Measurements from ENCODE around the gene SPATC1L.
"Not testable (repeated sequence)": the region's sequence is repeated elsewhere in the genome, so short reads cannot be mapped to it uniquely, and the experiment has no call there.

The SPATC1L gene

DNA sequence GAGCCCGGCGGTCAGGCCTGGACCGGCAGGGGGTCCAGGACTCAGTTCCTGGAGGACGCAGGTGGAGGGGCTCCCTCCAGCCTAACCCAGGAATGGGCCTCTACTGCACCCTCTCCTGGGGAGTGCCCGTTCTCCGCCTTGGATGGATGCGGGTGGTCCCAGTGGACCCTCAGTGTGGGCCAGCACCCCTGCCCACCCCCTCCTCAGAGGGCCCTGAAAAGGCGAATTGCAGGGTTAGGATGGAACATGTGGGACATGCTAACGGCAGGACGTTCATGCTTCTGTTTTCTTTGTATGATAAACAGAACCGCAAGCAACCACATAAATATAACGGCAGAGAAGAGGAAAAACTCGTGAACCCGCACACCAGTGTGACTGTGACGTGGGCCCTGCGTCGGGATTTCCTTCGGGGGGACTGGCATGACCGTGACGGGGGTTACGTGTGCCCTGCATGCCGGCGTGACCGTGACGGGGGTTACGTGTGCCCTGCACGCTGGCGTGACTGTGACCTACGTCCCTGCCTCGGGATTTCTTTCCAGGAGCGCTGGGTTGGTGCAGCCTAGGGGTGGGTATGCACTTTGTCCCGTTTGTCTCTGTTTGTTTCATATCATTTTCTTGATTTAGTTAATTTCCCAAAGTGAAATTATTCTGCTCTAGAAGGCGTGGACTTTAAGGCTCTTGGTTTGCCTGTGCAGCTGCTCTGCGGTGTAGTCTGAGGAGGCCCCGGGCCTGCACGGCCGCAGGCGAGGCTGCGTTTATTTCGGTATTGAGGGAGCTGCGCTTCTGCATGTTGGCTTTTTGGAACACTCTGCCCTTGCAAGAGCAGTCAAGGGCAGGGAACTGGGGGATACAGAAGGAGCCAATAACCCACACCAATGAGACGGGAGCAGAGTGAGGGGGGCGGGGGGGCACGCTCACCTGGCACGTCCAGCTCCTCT lies 32.0 kb downstream of the SPATC1L start:
- Histone ChIP-seq H3K36me3 (ENCODE audit: control insufficient read depth, insufficient read depth, low read length) (peaks cover 4% of the 10 kb centered on the region; the same call in 1 of the 2 replicates), H3K9ac (ENCODE audit: low read length) (no peak overlapping the region)

DNA sequence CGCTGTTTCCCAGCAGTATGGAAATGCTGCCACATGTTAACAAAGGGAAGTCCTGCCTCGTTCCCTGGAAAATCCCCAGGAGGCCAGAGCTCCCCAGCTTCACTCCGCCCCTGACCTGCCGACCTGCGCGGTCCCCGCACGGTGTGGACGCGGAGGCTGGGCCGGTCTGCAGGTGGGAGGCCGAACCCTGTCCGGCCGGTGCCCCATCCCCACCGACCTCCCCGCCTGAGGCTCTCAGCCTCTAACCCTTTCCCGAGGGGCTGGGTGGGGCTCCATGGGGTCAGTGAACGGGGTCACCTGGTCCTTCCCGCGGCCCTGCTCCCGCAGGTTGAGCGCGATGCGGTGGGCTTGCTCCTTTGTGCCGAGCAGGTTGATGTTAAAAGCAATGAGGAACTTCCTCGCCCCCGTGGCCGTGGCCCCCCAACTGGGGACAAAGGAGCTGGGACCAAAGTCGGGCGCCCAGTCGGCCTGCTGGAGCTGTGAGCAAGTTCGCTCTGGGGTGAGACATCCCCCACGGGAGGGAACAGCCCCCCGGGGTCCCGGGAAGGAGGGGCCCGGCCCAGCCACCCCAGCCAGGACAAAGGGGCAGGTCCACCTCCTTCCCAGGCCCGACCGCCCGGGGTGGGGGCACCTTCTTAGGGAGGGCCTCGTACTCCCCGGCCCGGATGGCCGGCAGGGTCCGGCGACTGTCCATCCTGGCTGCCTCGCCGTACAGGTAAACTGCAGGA lies 32.8 kb downstream of the SPATC1L start:
- peaks cover 4% of the 10 kb centered on the region; the same call in 1 of the 2 replicates for H3K36me3 ChIP-seq (ENCODE audit: control insufficient read depth, insufficient read depth, low read length)
- no peak overlapping the region for H3K4me3 ChIP-seq (ENCODE audit: low read depth, low read length)
- no peaks in the 10 kb centered on the region for H3K27me3 ChIP-seq (ENCODE audit: control insufficient read depth, insufficient read depth, low read length)
- peaks cover 14% of the 10 kb centered on the region for H3K4me1 ChIP-seq (ENCODE audit: control insufficient read depth, insufficient read depth, low read length)
- no peaks in the 10 kb centered on the region for H3K9me3 ChIP-seq (ENCODE audit: control insufficient read depth, insufficient read depth, low read depth, low read length)
- H3K27ac ChIP-seq (ENCODE audit: low read depth, low read length) = no peak overlapping the region
- H3K9ac ChIP-seq (ENCODE audit: low read length) = no peak overlapping the region

More for the DNA sequence above, 32.0 kb downstream of the SPATC1L start:
- Histone ChIP-seq H3K9me3 (ENCODE audit: control insufficient read depth, insufficient read depth, low read depth, low read length) (no peaks in the 10 kb centered on the region), H3K4me3 (ENCODE audit: low read depth, low read length) (no peak overlapping the region), H3K4me1 (ENCODE audit: control insufficient read depth, insufficient read depth, low read length) (peaks cover 14% of the 10 kb centered on the region), H3K27me3 (ENCODE audit: control insufficient read depth, insufficient read depth, low read length) (no peaks in the 10 kb centered on the region), H3K27ac (ENCODE audit: low read depth, low read length) (0 out of 2 replicates have a peak overlapping the region, but pooled peaks have one; percentile 39)

DNA sequence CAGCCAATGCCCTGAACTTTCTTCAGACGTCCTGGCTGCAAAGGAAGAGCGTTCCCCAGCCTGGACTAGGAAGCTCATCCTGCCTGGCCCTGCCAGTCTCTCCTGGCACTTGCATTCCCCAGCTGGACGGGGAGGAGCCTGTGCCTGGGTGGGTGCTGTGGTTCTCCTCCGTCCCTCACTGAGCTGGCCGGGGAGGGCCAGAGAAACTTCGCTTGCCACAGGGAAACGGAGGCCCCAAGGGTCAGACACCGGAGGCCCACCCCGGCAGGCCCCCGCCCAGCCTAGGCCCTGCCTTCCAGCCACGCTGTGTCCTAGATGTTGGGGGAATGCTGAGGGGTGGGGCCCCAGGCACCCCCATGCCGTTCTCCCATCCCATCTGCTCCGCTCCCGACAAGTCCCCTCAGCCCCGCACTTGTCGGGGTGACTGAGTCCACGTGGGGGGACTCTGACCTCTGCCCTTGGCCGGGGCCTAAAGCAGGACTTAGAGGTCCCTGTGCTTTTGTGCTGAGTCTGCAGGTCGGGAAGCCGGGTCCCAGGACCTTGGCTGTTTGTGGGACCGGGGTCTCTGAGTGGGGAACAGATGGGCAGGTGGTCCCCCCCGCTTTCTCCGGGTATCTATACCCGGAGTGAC lies 33.7 kb downstream of the SPATC1L start:
- Histone ChIP-seq H3K36me3 (ENCODE audit: control insufficient read depth, insufficient read depth, low read length) (no peaks in the 10 kb centered on the region), H3K9ac (ENCODE audit: low read length) (no peak overlapping the region), H3K27ac (ENCODE audit: low read depth, low read length) (no peak overlapping the region), H3K4me3 (ENCODE audit: low read depth, low read length) (no peak overlapping the region), H3K27me3 (ENCODE audit: control insufficient read depth, insufficient read depth, low read length) (no peaks in the 10 kb centered on the region), H3K4me1 (ENCODE audit: control insufficient read depth, insufficient read depth, low read length) (peaks cover 14% of the 10 kb centered on the region), H3K9me3 (ENCODE audit: control insufficient read depth, insufficient read depth, low read depth, low read length) (no peaks in the 10 kb centered on the region)

DNA sequence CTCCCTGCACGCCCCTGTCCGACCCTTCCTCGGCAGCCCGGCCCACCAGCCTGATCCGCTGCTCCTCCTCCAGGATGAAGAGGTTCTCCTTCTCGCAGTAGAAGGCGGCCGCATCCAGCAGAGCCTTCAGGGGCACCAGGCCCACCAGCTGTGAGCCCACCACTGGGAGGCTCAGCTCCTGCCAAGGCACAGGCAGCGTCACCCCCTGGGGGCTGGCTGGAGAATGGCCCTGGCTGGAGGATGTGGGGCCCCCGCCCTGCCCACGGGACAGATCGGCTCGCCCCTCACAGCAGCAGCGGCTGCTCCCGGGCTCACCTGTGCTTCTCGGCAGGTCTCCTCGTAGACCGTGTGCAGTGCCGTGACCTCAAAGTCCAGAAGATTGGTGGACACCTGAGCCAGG lies 34.2 kb downstream of the SPATC1L start:
- no peaks in the 10 kb centered on the region for H3K9me3 ChIP-seq (ENCODE audit: control insufficient read depth, insufficient read depth, low read depth, low read length)
- H3K9ac ChIP-seq (ENCODE audit: low read length) = no peak overlapping the region
- H3K4me1 ChIP-seq (ENCODE audit: control insufficient read depth, insufficient read depth, low read length) = peaks cover 14% of the 10 kb centered on the region
- H3K27ac ChIP-seq (ENCODE audit: low read depth, low read length) = no peak overlapping the region
- H3K27me3 ChIP-seq (ENCODE audit: control insufficient read depth, insufficient read depth, low read length) = no peaks in the 10 kb centered on the region
- no peak overlapping the region for H3K4me3 ChIP-seq (ENCODE audit: low read depth, low read length)
- H3K36me3 ChIP-seq (ENCODE audit: control insufficient read depth, insufficient read depth, low read length) = no peaks in the 10 kb centered on the region

DNA sequence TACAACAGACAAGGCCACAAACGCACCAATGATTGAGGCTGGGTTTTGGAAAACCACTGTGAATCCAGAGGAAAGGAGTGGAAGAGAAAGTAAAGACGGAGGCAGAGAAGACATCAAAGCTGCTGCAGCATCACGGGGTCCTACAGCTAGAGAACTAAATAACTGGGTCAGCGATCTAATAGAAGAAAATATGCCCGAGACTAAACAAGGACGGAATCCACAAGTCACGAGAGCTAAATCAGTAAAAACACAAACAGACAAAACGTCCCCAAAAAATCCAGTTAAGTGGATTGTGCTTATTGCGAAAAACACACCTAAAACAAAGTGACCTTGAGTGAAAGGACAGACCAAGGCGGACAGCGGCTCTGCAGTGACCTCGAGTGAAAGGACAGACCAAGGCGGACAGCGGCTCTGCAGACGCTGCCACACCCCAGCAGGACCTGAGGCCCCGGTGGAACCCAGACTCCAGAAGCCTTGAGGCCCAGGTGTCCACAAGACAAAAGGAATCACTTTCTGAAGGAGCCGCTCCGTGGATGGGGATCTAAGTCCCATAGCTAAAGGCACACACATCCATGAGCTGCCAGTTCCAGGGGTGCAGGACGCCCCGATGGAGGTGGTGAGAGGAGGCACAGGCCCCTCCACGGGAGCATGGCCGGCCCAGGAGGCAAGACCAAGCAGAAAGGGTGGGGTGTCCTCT lies 34.9 kb downstream of the SPATC1L start:
- H3K4me1 ChIP-seq (ENCODE audit: control insufficient read depth, insufficient read depth, low read length) = peaks cover 14% of the 10 kb centered on the region
- H3K36me3 ChIP-seq (ENCODE audit: control insufficient read depth, insufficient read depth, low read length) = no peaks in the 10 kb centered on the region
- no peaks in the 10 kb centered on the region for H3K27me3 ChIP-seq (ENCODE audit: control insufficient read depth, insufficient read depth, low read length)
- H3K9me3 ChIP-seq (ENCODE audit: control insufficient read depth, insufficient read depth, low read depth, low read length) = no peaks in the 10 kb centered on the region
- H3K9ac ChIP-seq (ENCODE audit: low read length) = no peak overlapping the region
- H3K4me3 ChIP-seq (ENCODE audit: low read depth, low read length) = no peak overlapping the region
- no peak overlapping the region for H3K27ac ChIP-seq (ENCODE audit: low read depth, low read length)

DNA sequence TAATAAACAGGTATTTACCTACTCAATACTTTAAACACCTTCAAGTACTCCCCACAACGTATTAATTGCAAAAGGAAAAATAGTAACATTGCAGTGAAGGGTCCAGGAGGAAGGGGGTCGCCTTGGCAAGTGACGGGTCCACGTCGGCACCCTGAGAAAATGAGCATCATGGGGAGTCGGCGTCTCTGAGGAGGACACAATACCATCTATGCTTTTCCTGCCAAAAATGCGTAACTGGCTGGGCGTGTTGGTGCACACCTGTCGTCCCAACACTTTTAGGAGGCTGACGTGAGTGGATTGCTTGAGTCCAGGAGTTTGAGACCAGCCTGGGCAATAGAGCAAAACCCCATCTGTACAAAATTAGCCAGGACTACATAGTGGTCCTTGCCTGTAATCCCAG lies 36.2 kb downstream of the SPATC1L start:
- Histone ChIP-seq H3K4me1 (ENCODE audit: control insufficient read depth, insufficient read depth, low read length) (peaks cover 12% of the 10 kb centered on the region), H3K4me3 (ENCODE audit: low read depth, low read length) (no peak overlapping the region), H3K27ac (ENCODE audit: low read depth, low read length) (no peak overlapping the region), H3K9me3 (ENCODE audit: control insufficient read depth, insufficient read depth, low read depth, low read length) (no peaks in the 10 kb centered on the region), H3K9ac (ENCODE audit: low read length) (no peak overlapping the region), H3K27me3 (ENCODE audit: control insufficient read depth, insufficient read depth, low read length) (no peaks in the 10 kb centered on the region), H3K36me3 (ENCODE audit: control insufficient read depth, insufficient read depth, low read length) (no peaks in the 10 kb centered on the region)

DNA sequence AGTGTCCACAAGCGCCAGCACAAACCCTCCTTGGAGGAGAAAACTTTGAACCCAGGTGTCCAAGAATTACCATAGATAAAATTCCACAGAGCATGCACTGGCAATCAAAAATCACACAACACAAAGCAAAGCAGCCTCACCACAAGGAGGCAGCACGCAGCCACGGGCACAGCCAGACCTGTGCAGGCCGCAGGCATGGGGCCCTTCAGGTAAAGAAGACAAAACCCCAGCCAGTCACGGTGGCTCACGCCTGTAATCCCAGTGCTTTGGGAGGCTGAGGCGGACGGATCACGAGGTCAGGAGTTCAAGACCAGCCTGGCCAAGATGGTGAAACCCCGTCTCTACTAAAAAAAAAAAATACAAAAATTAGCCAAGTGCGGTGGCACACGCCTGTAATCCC lies 36.8 kb downstream of the SPATC1L start:
- H3K4me3 ChIP-seq (ENCODE audit: low read depth, low read length); H3K36me3 ChIP-seq (ENCODE audit: control insufficient read depth, insufficient read depth, low read length); H3K27me3 ChIP-seq (ENCODE audit: control insufficient read depth, insufficient read depth, low read length); H3K4me1 ChIP-seq (ENCODE audit: control insufficient read depth, insufficient read depth, low read length); H3K27ac ChIP-seq (ENCODE audit: low read depth, low read length); H3K9ac ChIP-seq (ENCODE audit: low read length); H3K9me3 ChIP-seq (ENCODE audit: control insufficient read depth, insufficient read depth, low read depth, low read length): not testable (repeated sequence)

DNA sequence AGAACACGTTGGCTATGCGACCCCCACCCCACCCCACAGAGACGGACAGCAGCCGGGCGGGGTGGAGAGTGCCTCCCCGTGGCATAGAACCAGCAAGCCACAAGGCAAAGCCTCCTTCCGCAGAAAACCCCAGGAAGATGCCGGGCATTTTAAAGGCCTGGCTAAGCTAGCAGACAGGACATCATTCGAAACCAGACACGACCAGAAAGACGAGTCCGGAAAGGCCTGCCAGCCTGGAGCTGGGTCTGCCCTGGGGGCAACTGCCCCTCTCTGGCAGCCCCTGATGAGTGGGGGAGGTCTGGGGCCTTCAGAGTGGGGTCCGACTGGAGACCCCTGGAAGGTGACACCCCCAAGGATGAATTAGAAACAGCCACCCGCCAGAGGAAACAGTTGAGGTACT lies 37.4 kb downstream of the SPATC1L start:
- Histone ChIP-seq H3K9me3 (ENCODE audit: control insufficient read depth, insufficient read depth, low read depth, low read length) (peaks cover 4% of the 10 kb centered on the region; the same call in 1 of the 2 replicates), H3K27me3 (ENCODE audit: control insufficient read depth, insufficient read depth, low read length) (no peaks in the 10 kb centered on the region), H3K36me3 (ENCODE audit: control insufficient read depth, insufficient read depth, low read length) (no peaks in the 10 kb centered on the region), H3K4me3 (ENCODE audit: low read depth, low read length) (no peak overlapping the region), H3K9ac (ENCODE audit: low read length) (no peak overlapping the region), H3K27ac (ENCODE audit: low read depth, low read length) (no peak overlapping the region), H3K4me1 (ENCODE audit: control insufficient read depth, insufficient read depth, low read length) (peaks cover 4% of the 10 kb centered on the region; the same call in 1 of the 2 replicates)

DNA sequence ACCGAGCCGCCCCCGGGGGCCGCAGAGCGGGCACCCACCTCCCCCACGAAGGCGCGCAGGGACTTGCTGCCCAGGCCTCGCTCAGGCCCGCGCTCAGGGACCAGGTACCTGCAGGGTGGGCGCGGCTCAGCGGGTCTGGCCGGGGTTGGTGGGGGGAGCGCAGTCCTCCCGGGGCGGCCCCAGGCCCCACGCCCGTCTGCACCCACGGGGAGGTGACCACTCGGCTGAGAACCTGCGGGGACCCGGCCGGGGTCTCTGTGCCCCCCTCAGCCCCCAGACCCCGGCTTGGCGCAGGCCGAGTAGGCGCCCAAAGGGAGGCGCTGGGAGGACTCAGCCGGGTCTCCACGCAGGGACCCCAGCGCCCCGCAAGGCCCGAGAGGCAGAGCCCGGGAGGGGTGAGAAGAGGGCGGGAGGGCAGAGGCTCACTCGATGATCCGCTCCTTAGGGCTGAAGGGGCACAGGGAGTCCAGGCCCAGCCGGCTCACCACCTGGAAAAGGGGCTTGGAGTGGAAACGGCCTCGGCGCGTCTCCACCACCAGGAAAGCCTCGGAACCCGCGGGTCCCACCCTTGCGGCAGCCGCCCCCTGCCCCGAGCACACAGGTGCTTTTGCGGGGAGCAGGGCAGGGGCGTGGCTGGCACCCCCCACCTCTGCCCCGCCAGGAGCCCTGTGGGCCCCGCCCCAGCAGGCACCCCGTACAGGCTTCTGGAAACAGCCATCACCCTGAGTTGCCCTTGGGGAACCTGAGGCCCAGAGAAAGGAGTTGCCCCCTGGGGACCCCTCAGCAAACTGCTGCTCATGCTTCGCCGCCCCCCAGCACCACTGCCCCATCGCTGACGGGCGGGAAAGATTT lies 38.2 kb downstream of the SPATC1L start:
- H3K9ac ChIP-seq (ENCODE audit: low read length) = no peak overlapping the region
- no peak overlapping the region for H3K4me3 ChIP-seq (ENCODE audit: low read depth, low read length)
- H3K36me3 ChIP-seq (ENCODE audit: control insufficient read depth, insufficient read depth, low read length) = no peaks in the 10 kb centered on the region
- no peaks in the 10 kb centered on the region; the same call in 1 of the 2 replicates for H3K27me3 ChIP-seq (ENCODE audit: control insufficient read depth, insufficient read depth, low read length)
- H3K9me3 ChIP-seq (ENCODE audit: control insufficient read depth, insufficient read depth, low read depth, low read length) = peaks cover 4% of the 10 kb centered on the region; the same call in 1 of the 2 replicates
- H3K4me1 ChIP-seq (ENCODE audit: control insufficient read depth, insufficient read depth, low read length) = peaks cover 4% of the 10 kb centered on the region; the same call in 1 of the 2 replicates
- H3K27ac ChIP-seq (ENCODE audit: low read depth, low read length) = no peak overlapping the region
